K562 (cell line): Measurements from ENCODE around the gene CRLF1.

Experiments
- CREB1 ChIP-seq, 2 experiments: sonication (generic) in 1 of 2; formaldehyde crosslinking in 1 of 2; IDR thresholded peaks; 2 replicates each; pipeline versions ENCODE4 v1.6.1 to v1.8.0; 2012 to 2022; ENCODE audit warnings: inconsistent platforms in 1 of 2, mild to moderate bottlenecking in 1 of 2, missing genetic modification reagents in 1 of 2, moderate library complexity in 1 of 2
- EZH2 ChIP-seq: IDR thresholded peaks from 2 replicates; pipeline ENCODE4 v1.6.1; 2012; ENCODE audit warnings: low read depth, mild to moderate bottlenecking, inconsistent platforms, low read length, borderline replicate concordance
- FOXA1 ChIP-seq: fragments of 450-650 bp; IDR thresholded peaks from 2 replicates; pipeline ENCODE4 v1.6.1; 2016; ENCODE audit warnings: mild to moderate bottlenecking, borderline replicate concordance
- GABPB1 ChIP-seq: sonication (generic); formaldehyde crosslinking; IDR thresholded peaks from 2 replicates; pipeline ENCODE4 v1.8.0; 2022; ENCODE audit warnings: mild to moderate bottlenecking, missing genetic modification reagents
- MIER1 ChIP-seq: fragments of 450-650 bp; IDR thresholded peaks from 2 replicates; pipeline ENCODE4 v1.6.1; 2016; ENCODE audit warnings: antibody characterized with exemption, mild to moderate bottlenecking, low read depth
- RFX1 ChIP-seq: fragments of 450-650 bp; IDR thresholded peaks from 2 replicates; pipeline ENCODE4 v1.6.1; 2016; ENCODE audit warnings: mild to moderate bottlenecking, moderate library complexity
- SMAD1 ChIP-seq: fragments of 150-350 bp; IDR thresholded peaks from 2 replicates; pipeline ENCODE4 v1.6.1; 2014; ENCODE audit warnings: low read length, low read depth; ENCODE audit not compliant: partially characterized antibody
- TCF7L2 ChIP-seq: fragments of 150-350 bp; IDR thresholded peaks from 2 replicates; pipeline ENCODE4 v1.6.1; 2016; ENCODE audit warnings: low read depth, mild to moderate bottlenecking, low read length, moderate library complexity
- ZNF134 ChIP-seq: fragments of 250-450 bp; sonication (Bioruptor Pico); conservative IDR thresholded peaks from 2 replicates; pipeline ENCODE4 v1.4.0; 2020
- TF ChIP-seq, protein P1 (sequence below): sonication (generic); formaldehyde crosslinking; IDR thresholded peaks from 2 replicates; pipeline ENCODE4 v1.8.0; 2023; ENCODE audit warnings: missing genetic modification reagents, mild to moderate bottlenecking, borderline replicate concordance
- TF ChIP-seq, protein P2 (sequence below), 3 experiments: IDR thresholded peaks in 2 of 3; conservative IDR thresholded peaks in 1 of 3; 2 replicates each; pipeline ENCODE4 v1.5.1; 2011 to 2012; ENCODE audit warnings: low read length in 3 of 3, mild to moderate bottlenecking in 3 of 3, control low read depth in 2 of 3, improper control_type of control experiment in 1 of 3, inconsistent platforms in 1 of 3, low read depth in 1 of 3, mixed read lengths in 1 of 3, moderate library complexity in 1 of 3; ENCODE audit not compliant: insufficient read depth in 2 of 3
- TF ChIP-seq, protein P3 (sequence below): sonication (generic); formaldehyde crosslinking; IDR thresholded peaks from 2 replicates; pipeline ENCODE4 v1.5.0; 2020; ENCODE audit warnings: missing genetic modification reagents

DNA sequence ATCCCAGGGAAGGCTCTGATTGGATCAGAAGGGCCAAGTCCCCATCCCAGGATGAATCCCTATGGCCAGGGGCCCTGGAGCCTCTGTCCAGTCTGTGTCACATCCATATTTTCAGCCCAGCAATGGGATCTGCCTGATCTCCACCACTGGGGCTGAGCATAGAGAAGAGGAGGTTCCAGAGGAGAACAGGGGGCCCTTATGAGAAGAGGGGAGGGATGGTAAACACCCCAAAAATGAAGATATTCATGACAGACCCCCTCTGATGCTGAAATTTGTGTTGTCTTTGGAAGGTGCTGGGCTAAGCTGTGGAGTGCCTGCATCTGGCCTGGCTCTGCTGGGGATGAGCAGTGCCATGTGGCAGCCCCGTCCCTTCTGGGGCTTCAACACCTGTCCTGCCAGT is 44.7 kb upstream of the CRLF1 start:
- TF ChIP-seq, protein P1, sequence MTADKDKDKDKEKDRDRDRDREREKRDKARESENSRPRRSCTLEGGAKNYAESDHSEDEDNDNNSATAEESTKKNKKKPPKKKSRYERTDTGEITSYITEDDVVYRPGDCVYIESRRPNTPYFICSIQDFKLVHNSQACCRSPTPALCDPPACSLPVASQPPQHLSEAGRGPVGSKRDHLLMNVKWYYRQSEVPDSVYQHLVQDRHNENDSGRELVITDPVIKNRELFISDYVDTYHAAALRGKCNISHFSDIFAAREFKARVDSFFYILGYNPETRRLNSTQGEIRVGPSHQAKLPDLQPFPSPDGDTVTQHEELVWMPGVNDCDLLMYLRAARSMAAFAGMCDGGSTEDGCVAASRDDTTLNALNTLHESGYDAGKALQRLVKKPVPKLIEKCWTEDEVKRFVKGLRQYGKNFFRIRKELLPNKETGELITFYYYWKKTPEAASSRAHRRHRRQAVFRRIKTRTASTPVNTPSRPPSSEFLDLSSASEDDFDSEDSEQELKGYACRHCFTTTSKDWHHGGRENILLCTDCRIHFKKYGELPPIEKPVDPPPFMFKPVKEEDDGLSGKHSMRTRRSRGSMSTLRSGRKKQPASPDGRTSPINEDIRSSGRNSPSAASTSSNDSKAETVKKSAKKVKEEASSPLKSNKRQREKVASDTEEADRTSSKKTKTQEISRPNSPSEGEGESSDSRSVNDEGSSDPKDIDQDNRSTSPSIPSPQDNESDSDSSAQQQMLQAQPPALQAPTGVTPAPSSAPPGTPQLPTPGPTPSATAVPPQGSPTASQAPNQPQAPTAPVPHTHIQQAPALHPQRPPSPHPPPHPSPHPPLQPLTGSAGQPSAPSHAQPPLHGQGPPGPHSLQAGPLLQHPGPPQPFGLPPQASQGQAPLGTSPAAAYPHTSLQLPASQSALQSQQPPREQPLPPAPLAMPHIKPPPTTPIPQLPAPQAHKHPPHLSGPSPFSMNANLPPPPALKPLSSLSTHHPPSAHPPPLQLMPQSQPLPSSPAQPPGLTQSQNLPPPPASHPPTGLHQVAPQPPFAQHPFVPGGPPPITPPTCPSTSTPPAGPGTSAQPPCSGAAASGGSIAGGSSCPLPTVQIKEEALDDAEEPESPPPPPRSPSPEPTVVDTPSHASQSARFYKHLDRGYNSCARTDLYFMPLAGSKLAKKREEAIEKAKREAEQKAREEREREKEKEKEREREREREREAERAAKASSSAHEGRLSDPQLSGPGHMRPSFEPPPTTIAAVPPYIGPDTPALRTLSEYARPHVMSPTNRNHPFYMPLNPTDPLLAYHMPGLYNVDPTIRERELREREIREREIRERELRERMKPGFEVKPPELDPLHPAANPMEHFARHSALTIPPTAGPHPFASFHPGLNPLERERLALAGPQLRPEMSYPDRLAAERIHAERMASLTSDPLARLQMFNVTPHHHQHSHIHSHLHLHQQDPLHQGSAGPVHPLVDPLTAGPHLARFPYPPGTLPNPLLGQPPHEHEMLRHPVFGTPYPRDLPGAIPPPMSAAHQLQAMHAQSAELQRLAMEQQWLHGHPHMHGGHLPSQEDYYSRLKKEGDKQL (CRISPR knock-in tag), result no peak
- TF ChIP-seq RFX1 (no peak), TCF7L2 (no peak), SMAD1 (no peak), FOXA1 (no peak), GABPB1 (CRISPR knock-in tag) (no peak), CREB1 (IDR thresholded peaks at IDR 0.05) (no peak), CREB1 (CRISPR knock-in tag; IDR thresholded peaks at IDR 0.05) (no peak), MIER1 (no peak), EZH2 (no peak), ZNF134 (CRISPR knock-in tag) (no peak)
- TF ChIP-seq, protein P2, sequence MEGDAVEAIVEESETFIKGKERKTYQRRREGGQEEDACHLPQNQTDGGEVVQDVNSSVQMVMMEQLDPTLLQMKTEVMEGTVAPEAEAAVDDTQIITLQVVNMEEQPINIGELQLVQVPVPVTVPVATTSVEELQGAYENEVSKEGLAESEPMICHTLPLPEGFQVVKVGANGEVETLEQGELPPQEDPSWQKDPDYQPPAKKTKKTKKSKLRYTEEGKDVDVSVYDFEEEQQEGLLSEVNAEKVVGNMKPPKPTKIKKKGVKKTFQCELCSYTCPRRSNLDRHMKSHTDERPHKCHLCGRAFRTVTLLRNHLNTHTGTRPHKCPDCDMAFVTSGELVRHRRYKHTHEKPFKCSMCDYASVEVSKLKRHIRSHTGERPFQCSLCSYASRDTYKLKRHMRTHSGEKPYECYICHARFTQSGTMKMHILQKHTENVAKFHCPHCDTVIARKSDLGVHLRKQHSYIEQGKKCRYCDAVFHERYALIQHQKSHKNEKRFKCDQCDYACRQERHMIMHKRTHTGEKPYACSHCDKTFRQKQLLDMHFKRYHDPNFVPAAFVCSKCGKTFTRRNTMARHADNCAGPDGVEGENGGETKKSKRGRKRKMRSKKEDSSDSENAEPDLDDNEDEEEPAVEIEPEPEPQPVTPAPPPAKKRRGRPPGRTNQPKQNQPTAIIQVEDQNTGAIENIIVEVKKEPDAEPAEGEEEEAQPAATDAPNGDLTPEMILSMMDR (IDR thresholded peaks at IDR 0.05 in 2 of 3, conservative IDR thresholded peaks at IDR 0.05 in 1 of 3; ENCODE audit: insufficient read depth in 2 of 3, low read depth in 1 of 3, low read length in 3 of 3), result no peak
- TF ChIP-seq, protein P3, sequence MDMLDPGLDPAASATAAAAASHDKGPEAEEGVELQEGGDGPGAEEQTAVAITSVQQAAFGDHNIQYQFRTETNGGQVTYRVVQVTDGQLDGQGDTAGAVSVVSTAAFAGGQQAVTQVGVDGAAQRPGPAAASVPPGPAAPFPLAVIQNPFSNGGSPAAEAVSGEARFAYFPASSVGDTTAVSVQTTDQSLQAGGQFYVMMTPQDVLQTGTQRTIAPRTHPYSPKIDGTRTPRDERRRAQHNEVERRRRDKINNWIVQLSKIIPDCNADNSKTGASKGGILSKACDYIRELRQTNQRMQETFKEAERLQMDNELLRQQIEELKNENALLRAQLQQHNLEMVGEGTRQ, result no peak
